HepG2 (cell line): ENCODE data around the gene INO80E. TPM values are rescaled to one million over a fixed set of nuclear protein-coding genes. Genes with fewer than 3 reads are reported as not detected.

ENCODE experiments used
- AHDC1 ChIP-seq: sonication (generic); formaldehyde crosslinking; IDR thresholded peaks from 2 replicates; pipeline ENCODE4 v1.5.1; 2020; ENCODE audit warnings: mild to moderate bottlenecking, missing genetic modification reagents, borderline replicate concordance
- ATF7-NPFF ChIP-seq: sonication (generic); formaldehyde crosslinking; IDR thresholded peaks from 2 replicates; pipeline ENCODE4 v1.8.1; 2023; ENCODE audit warnings: mild to moderate bottlenecking, low read depth, missing genetic modification reagents, moderate library complexity
- FOXP4 ChIP-seq: sonication (generic); formaldehyde crosslinking; IDR thresholded peaks from 2 replicates; pipeline ENCODE4 v1.4.0; 2020; ENCODE audit warnings: missing genetic modification reagents
- JUND ChIP-seq: sonication (generic); formaldehyde crosslinking; IDR thresholded peaks from 2 replicates; pipeline ENCODE4 v1.8.0; 2022; ENCODE audit warnings: mild to moderate bottlenecking, missing genetic modification reagents
- NFYC ChIP-seq: IDR thresholded peaks from 2 replicates; pipeline ENCODE4 v1.6.1; 2016; ENCODE audit warnings: missing genetic modification reagents, missing compliant biosample characterization
- NONO ChIP-seq, 2 experiments: fragments of 450-650 bp in 1 of 2; sonication (generic) in 1 of 2; formaldehyde crosslinking in 1 of 2; IDR thresholded peaks in 1 of 2; conservative IDR thresholded peaks in 1 of 2; 2 replicates each; pipeline versions ENCODE4 v1.6.1 to v1.8.0; 2017 to 2022; ENCODE audit warnings: mild to moderate bottlenecking in 1 of 2, missing genetic modification reagents in 1 of 2, moderate library complexity in 1 of 2
- SCMH1 ChIP-seq: sonication (generic); formaldehyde crosslinking; IDR thresholded peaks from 2 replicates; pipeline ENCODE4 v1.9.0; 2021; ENCODE audit warnings: missing genetic modification reagents, mild to moderate bottlenecking, borderline replicate concordance
- SMARCE1 ChIP-seq: fragments of 450-650 bp; IDR thresholded peaks from 2 replicates; pipeline ENCODE4 v1.6.1; 2017; ENCODE audit warnings: borderline replicate concordance
- ZBTB7A ChIP-seq: sonication (generic); formaldehyde crosslinking; IDR thresholded peaks from 2 replicates; pipeline ENCODE4 v1.8.0; 2022; ENCODE audit warnings: mild to moderate bottlenecking, missing genetic modification reagents
- ZNF234 ChIP-seq: sonication (generic); formaldehyde crosslinking; conservative IDR thresholded peaks from 2 replicates; pipeline ENCODE4 v1.5.1; 2020; ENCODE audit warnings: mild to moderate bottlenecking, missing genetic modification reagents
- ZNF317 ChIP-seq: sonication (generic); formaldehyde crosslinking; IDR thresholded peaks from 2 replicates; pipeline ENCODE4 v1.5.0; 2020; ENCODE audit warnings: mild to moderate bottlenecking, missing genetic modification reagents
- ZNF609 ChIP-seq: sonication (generic); formaldehyde crosslinking; IDR thresholded peaks from 2 replicates; pipeline ENCODE4 v1.4.0; 2020; ENCODE audit warnings: mild to moderate bottlenecking, missing genetic modification reagents, borderline replicate concordance
- ZNF709 ChIP-seq: sonication (generic); formaldehyde crosslinking; IDR thresholded peaks from 2 replicates; pipeline ENCODE4 v1.5.0; 2020; ENCODE audit warnings: mild to moderate bottlenecking, missing genetic modification reagents
- ZNF761 ChIP-seq: sonication (generic); formaldehyde crosslinking; conservative IDR thresholded peaks from 2 replicates; pipeline ENCODE4 v1.4.0; 2020; ENCODE audit warnings: mild to moderate bottlenecking, missing genetic modification reagents
- ZNF775 ChIP-seq: sonication (generic); formaldehyde crosslinking; IDR thresholded peaks from 2 replicates; pipeline ENCODE4 v1.4.0; 2020; ENCODE audit warnings: missing genetic modification reagents, mild to moderate bottlenecking, moderate library complexity, borderline replicate concordance
- ZSCAN21 ChIP-seq: sonication (generic); formaldehyde crosslinking; IDR thresholded peaks from 2 replicates; pipeline ENCODE4 v1.8.0; 2022; ENCODE audit warnings: mild to moderate bottlenecking, missing genetic modification reagents, moderate library complexity, borderline replicate concordance
- polyA plus RNA-seq, 8 experiments: library from polyadenylated mRNA; depleted of rRNA in 3 of 8; stranded (reverse) in 7 of 8; unstranded in 1 of 8; fragments of >200 nt; fragmentation: Illumina TruSeq in 4 of 8; extraction: Trizol in 4 of 8; gene quantifications; 2 replicates each; pipeline versions ENCODE4 v1.2.1 to v1.2.3, GENCODE V29; 2011 to 2016; ENCODE audit warnings: low read depth in 4 of 8, missing spikeins in 1 of 8, mixed read lengths in 1 of 8; ENCODE audit not compliant: insufficient read depth in 1 of 8
- total RNA-seq, 5 experiments: library from RNA; depleted of rRNA; stranded (reverse); fragments of >200 nt; fragmentation: Illumina TruSeq; extraction: Trizol; gene quantifications; 2 replicates each; pipeline ENCODE4 v1.2.3, GENCODE V29; 2016; ENCODE audit warnings: low read depth in 1 of 5

The INO80E gene
- total and polyA plus RNA-seq, 2 of the 13 experiments (the other 11 are each of a cell fraction or from before 2014, with no cell fraction given), result 25.8 to 45.6 TPM

- TF ChIP-seq ZNF609 (no peak), NFYC (CRISPR knock-in tag) (no peak), ZSCAN21 (0 out of 2 replicates have a peak, but pooled peaks have one; percentile 31), ZNF761 (CRISPR knock-in tag) (no peak), ZNF234 (CRISPR knock-in tag) (no peak), ATF7-NPFF (no peak), ZNF317 (CRISPR knock-in tag) (no peak), ZBTB7A (peak; percentile 81), FOXP4 (CRISPR knock-in tag) (no peak), NONO (IDR thresholded peaks at IDR 0.05) (no peak), NONO (CRISPR knock-in tag; conservative IDR thresholded peaks at IDR 0.05) (peak; percentile 49; the same call in 1 of the 2 replicates), ZNF709 (CRISPR knock-in tag) (no peak), JUND (CRISPR knock-in tag) (no peak; the same call in 1 of the 2 replicates), ZNF775 (CRISPR knock-in tag) (0 out of 2 replicates have a peak, but pooled peaks have one; percentile 37), SMARCE1 (no peak), SCMH1 (CRISPR knock-in tag) (no peak), AHDC1 (CRISPR knock-in tag) (no peak)
Measured at GRCh38 chr16:29963021-29963743, 32.9 kb upstream of the INO80E start (continued).
